ENCODE data around the gene JMJD6.
"Not testable (repeated sequence)": the region's sequence is repeated elsewhere in the genome, so short reads cannot be mapped to it uniquely, and the experiment has no call there.

Gene JMJD6

DNA sequence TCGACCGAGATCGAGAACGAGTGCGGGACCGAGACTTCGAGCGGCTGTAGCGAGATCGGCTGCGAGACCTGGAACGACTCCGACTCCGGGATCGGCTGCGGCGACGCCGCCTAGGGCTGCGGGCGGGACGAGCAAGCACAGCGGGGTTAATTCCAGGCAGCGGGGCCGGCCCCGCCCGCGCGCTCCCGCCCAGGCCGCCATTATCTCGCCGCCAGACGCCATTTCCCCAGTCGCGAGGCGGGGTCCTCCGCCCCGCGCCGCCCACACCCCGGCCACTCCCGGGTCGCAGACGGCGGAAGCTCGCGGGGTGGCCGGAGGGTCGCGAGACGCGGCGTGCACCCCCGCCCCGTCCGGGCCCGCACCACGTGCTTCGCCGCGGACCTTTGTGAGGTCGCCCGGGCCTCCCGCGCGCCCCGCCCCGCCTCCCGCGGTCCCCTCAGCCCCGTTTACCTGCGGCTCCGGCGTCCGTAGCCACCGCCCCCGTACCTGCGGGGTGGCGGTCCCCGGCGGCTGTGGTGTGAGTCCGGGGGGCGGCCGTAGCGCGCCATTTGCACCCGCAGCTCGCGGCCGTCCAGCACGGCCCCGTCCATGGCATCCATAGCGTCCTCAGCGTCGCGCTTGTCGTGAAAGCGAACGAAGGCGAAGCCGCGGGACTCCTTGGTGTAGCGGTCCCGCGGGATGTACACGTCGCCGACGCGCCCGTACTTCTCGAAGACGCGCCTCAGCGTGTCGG, 10.1 kb upstream of the JMJD6 start:
- DNase-seq (ENCODE audit: low spot score): no peak

DNA sequence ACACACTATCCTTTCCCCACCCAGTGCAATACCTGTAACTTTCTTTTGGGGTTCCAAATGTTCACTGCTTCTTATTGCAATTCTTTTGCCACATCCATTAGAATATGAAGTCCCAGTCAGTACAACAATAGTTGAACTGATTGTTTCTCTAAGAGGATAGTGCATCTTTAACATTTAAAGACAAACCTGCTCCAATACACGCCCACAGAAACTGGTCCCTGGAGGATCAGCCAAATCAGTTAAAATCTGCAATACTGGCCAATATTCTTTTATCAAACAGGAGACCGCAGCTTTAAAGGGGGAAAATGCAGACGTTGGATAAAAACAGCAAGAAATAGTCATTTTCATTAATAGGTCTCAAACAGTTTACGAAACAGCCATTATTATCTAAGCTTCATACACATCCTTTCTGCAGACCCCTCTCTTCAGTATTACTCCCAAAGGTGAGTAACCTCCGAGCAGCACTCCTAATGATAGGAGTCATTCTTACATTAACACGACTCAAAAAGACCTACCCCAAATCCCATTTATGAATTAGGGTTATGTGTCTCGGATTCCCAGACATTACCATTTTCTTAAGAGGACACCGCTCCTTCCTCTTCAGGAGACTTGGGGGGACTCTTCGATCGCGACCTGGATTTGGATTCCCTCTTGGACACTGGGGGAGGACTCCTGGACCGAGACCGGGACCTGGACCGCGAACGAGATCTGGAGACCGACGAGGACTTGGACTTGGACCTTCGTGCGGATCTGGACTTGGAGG, 9.4 kb upstream of the JMJD6 start:
- peak; percentile 53 for DNase-seq (ENCODE audit: low spot score)

DNA sequence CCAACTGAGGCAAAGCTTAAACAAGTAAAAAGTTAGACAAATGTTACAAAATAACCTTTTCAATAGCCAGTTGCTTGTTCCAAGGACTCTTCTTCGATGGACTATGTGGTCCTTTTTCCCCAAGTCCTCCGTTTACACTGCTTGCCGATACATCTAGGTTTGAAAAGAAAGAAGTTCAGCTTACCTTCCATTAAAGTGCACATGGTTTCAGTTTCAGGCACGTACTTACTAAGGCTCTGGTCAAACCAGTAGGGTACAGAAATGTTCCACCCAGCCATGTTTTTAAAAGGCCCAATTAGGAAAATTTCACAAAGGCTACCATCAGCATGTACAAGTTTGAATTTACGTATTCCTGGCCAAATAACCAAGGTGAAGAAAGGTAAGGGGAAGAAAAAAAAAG, 8.6 kb upstream of the JMJD6 start:
- peak; percentile 69 for DNase-seq (ENCODE audit: low spot score)

DNA sequence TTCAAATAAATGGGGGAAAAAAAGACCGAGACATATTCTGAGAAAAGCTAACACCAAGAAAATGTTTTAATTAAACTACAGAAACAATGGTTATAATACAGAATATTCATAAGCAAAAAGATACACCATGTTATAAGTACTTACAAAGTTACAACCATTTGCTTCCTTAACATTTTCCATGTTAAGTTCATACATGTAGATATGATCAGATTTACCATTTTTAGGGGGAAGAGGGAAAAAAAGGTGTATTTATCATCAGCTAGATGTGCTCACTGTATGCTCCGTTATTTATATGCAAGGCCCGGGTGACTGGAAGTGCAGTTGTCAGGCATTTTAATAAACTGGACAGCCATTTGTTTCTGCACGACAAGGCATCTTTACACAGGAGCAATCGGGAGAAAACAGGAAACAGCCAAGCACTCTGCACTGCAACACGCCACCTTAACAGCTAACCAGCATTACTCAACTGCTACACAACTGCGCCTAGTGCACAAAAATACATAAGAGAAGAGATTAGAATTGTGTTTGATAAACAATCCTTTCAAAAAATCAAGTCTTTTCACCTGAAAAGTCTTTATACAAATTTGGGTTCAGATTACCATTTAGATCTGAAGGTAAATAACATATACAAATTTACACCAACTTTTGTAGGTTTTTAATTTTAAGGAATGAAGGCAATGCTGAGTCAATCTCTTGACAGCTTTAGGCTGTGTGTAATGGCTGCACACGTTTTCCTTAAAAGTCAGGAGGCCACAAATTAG, 7.9 kb upstream of the JMJD6 start:
- peak; percentile 44 for DNase-seq (ENCODE audit: low spot score)

DNA sequence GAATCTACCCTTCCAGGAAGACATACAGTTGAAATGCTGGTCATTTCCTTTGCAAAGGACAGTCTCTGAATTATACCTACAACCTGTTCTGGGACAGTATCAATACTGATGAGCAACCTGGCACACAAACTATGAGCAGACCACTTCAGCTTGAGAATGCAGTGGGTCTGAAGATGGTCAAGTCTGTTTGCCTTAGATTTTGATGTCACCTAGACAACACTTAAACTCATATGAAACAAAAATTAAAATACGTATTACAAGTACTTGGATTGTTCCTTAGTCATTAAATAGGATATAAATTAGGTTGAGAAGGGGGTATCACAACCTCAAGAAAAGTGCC, 7.2 kb upstream of the JMJD6 start:
- no peak for DNase-seq (ENCODE audit: low spot score)

DNA sequence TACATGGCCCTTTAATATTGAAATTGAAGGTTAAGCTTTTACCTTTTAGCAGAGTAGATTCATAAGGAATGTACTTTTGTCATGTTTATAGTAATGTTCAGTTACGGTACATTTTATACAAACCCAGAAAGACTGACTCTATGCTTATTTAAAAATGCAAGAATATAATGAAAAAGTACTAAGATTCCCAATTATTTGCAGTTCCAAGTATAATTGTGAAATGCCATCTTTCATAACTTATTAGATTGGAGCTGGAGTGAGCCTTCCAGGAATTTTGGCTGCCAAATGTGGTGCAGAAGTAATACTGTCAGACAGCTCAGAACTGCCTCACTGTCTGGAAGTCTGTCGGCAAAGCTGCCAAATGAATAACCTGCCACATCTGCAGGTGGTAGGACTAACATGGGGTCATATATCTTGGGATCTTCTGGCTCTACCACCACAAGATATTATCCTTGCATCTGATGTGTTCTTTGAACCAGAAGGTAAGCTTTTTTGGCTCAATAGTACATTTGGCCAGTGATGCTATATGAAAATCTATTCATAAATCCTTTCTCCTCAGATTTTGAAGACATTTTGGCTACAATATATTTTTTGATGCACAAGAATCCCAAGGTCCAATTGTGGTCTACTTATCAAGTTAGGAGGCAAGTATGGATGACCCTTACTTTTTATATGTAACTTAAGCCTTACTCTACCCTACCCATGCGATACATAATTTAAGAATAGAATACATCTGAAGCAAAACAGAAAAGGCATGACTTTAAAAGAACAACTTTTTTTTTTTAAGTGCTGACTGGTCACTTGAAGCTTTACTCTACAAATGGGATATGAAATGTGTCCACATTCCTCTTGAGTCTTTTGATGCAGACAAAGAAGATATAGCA, 6.6 kb upstream of the JMJD6 start:
- peak; percentile 49 for DNase-seq (ENCODE audit: low spot score)

DNA sequence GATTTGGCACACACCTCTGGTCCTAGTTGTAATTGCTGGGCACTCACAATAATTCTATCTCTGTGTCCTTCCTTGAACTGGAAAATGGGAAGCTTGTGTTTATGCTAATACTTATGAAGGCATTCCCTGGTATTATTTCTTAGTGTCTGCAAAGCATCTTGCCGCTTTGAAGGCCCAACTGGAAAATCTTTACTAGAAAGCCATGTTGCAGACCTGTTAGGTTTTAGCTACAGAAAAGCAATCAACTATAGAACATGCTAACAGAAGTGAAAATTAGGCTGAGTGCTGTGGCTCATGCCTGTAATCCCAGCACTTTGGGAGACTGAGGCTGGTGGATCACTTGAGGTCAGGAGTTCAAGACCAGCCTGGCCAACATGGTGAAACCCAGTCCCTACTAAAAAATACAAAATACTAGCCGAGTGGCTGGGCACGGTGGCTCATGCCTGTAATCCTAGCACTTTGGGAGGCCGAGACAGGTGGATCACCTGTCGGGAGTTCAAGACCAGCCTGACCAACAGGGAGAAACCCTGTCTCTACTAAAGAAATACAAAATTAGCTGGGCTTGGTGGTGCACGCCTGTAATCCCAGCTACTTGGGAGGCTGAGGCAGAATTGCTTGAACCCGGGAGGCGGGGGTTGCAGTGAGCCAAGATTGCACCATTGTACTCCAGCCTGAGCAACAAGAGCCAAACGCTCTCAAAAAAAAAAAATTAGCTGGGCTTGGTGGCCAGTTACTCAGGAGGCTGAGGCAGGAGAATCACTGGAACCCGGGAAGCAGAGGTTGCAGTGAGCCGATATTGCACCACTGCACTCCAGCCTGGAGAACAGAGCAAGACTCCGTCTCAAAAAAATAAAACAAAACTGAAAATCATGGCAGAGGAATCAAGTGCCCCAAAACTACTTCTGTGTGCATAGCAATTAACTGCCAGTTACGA, 5.7 kb upstream of the JMJD6 start:
- peak; percentile 52 for DNase-seq (ENCODE audit: low spot score)

DNA sequence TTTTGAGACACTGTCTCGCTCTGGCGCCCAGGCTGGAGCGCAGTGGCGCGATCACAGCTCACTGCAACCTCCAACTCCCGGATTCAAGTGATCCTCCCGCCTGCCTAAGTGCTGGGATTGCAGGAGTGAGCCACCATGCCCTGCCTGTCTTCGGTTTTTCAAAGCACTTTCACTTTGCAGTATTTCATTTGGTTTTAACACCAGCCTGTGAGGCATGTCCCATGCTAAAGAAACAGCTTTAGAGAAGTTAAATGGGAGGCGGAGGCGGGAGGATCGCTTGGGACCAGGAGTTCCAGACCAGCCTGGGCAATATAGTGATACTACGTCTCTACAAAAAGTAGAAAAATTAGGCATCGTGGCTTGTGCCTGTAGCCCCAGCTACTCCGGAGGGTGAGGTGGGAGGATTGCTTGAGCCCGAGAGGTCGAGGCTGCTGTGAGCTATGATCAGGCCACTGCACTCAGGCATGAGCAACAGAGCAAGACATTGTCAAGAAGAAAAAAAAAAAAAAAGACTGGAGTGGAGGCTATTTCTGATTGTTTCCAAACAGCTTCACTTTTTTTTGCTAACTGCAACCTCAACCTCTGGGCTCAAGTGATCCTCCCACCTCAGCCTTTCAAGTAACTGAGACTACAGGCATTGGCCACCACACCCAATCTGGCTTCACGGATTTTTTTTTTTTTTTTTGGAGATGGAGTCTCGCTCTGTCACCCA, 1.5 kb upstream of the JMJD6 start:
- peak; percentile 79 for DNase-seq (ENCODE audit: low spot score)

DNA sequence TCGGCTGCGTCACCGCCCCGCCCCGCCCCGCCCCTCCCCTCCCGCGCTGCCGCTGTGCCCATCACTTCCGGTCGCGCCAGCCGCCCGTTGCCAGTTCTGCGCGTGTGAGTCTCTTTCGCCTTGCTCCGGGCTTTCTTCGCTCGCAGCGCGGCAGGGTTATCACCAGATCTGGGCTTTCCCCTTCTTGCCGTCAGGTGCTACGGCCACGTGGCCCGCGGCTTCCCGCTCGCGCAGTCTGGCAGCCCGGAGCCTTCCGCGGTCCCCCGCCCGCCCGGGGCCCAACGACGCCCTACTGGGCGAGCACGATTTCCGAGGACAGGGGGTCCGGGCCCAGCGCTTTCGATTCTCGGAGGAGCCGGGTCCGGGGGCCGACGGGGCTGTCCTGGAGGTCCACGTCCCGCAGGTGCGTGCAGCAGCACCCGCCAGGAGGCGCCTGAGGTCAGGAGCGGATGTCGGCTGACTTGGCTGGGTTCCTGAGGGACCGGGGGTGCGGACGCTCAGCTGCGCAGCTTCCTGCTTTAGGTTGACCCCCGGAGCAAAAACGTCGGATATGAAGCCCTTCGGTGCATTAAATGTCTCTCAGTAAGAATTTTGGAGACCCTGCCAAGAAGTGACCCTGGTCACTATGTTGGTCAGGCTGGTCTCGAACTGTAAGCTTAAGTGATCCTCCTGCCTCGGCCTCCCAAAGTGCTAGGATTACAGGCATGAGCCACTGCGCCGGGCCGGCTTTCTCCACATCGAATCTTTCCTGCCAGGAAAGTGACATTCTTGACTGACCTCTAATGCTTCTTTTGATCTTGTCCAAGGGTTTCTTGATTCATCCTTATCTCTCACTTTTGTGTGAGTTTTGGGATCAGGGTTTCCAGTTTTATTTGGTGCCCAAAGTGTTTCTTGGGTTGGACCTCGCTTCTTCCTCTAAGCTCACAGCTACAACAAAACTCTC, 641 bp upstream of the JMJD6 start, which contains the start of gene METTL23:
METTL23 (plus strand) TSS at position 64 of the 943 bp plus-strand sequence. CDS start 2,872 bp downstream, outside the sequence.
- peak; percentile 88 for DNase-seq (ENCODE audit: low spot score)

DNA sequence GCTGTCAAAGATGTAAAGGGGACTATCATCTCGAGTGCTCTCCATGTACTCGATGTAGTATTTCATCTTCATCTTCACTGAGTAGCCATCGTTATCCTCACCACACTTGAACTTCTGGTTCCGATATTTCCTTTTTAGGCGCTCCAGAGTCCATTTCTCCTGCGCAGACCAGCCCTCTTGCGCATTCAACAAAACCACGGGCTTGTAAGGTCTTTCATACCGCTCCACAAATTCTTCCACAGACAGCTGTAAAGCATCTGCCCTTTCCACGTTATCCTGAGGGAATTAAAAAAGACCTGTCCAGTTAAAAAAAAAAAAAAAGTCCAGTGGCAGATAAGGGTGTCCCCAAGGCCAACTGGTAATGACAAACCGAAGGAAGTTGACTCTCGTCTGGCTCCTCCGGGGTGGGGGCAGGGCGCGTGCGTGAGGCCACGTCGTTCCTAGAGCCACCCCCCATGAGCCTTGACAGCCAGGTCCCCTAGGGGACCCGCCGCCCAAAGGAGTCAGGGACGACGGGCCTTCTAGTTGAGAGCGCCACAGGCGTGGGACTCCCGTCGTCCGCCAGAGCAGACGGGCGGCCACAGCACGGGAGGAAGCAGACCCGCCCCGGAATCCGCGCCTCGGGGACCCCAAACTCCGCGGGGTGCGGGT, 701 bp downstream of the JMJD6 start:
- DNase-seq (ENCODE audit: low spot score): peak; percentile 72

DNA sequence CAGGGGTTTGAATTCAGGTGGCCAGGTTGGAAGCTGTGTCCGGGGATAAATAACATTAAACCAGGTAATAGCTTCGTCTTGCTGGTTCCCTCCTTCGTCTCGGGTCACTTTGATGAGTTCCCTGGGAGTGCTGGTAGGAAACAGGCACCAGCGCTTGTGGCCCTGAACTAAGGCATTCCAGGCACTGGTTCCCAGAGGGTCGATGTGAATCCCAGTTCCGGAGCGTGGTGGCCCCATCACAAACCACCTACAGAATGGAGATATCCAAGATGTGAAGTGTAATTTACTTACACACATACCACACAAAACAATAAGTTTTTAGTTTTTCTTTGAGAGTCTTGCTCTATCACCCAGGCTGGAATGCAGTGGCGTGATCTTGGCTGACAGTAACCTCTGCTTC, 2.6 kb downstream of the JMJD6 start:
- DNase-seq (ENCODE audit: low spot score): no peak

DNA sequence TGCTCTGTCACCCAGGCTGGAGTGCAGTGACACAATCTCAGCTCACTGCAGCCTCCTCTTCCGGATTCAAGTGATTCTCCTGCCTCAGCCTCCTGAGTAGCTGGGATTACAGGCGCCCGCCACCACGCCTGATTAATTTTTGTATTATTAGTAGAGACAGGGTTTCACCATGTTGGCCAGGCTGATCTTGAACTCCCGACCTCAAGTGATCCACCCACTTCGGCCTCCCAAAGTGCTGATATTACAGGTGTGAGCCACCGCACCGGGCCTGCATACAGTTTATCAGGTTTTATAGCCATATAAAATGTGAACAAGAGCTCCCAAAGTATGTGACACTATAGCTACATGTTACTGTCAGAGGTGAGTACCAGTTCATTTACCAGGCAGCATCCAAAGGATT, 3.4 kb downstream of the JMJD6 start:
- not testable (repeated sequence) for DNase-seq (ENCODE audit: low spot score)

DNA sequence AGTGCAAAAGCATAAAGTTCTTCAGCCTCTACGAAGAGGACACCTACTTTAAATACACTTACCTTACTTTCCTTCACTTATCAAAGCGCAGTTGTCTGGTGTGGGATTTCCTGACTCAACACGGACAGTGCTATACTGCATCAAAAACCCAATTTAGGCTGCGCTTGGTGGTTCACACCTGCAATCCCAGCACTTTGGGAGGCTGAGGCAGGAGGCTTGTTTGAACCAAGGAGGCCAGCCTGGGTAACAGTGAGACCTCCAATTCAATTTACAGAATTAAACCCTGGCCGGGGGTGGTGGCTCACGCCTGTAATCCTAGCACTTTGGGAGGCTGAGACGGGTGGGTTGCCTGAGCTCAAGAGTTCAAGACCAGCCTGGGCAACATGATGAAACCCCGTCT, 4.1 kb downstream of the JMJD6 start:
- no peak for DNase-seq (ENCODE audit: low spot score)

DNA sequence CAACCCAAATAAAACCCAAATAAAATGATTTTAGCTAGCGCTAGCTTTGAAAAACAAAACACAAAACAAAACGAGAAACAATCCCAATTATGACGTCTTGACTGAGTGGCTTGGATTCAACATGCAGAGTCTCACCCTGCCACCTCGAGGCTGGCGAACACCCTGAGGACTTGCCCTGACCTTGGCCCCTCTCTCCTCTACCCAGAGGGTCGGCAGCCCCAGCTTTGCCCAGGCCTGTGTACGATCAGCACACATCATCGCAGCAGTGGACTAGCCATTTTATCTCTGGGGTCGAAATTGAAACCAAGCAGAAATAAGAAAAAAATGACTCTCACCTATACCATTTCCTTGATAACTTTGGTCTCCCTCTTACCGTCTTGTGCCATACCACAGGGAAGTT, 4.9 kb downstream of the JMJD6 start:
- no peak for DNase-seq (ENCODE audit: low spot score)

DNA sequence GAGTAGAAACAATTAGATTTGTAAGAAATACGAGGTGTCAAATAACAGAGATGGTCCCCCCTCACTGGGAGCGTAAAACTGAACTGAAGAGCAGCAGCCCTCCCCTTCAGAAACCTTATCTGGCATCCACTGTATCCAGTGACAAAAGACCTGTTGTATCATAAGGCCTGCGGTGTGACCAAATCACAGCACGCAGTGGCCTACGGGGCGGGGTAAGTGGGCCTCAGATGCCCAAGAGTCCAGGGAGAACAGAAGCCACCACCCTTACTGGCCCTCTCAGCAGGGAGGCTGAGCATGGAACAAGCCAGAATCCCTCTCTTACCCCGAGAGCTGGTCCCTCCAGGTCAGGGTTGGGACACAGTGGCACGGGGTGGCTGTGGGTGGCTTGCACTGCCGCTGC, 5.5 kb downstream of the JMJD6 start:
- no peak for DNase-seq (ENCODE audit: low spot score)

DNA sequence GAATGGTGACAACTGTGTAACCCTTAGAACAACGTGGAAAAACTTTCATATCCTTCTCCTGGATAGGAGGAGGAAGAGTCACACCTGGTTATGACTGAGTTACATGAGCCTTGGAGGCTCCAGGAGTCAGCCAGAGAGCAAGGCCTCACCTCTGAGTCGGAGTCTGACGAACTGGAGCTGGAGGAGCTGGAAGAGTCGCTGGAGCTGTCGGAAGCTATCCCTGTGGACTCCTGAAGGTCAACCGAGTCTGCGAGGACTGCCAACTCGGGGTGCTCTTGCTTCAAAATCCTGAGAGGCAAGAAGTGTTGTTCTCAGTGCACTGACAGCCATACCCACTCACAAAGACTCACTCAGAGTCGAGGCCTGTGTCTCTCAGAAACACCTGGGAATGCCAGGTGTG, 6.2 kb downstream of the JMJD6 start:
- DNase-seq (ENCODE audit: low spot score): no peak

DNA sequence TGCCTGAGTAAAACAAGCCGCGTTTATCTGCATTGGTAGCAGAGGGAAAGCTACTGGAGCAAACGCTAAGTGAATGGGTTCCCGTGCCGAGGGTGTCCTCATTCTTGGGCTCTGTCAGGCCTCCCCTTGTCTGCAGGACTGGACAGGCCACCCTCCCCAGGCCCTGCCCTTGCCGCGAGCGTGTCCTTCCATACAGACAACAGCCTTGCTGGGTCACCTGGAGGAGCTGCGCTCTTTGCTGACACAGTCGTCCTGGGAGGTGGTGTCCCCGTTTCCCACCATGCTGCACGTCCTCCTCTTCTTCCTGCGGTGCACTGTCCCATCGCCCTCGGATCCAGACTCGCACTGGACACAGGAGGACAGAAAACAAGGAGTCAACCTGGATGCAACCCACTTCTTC, 7.9 kb downstream of the JMJD6 start:
- no peak for DNase-seq (ENCODE audit: low spot score)

DNA sequence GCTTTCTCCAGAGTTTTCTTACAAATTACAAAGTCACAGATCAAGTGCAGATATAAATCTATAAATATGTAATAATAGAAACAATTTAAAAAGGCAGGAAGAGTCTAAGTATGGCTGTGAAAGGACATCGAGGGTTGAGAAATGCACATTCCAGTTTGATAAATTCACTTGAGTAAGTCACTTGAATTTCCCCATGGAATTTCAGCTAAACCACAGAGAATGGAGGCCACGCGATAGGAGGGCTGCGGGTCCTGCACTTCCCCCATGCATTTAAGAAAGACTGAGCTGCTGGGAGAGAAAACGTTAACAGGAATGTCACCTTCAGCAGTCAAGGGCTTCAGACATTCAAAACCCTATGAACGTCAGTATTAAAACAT, 9.6 kb downstream of the JMJD6 start:
- DNase-seq (ENCODE audit: low spot score): no peak

Data from NAMALWA (cell line).